Endodermal cell (in vitro differentiated cells): ENCODE results near the gene PSEN2. TPM values are rescaled to one million over a fixed set of nuclear protein-coding genes. Genes with fewer than 3 reads are reported as not detected.
A peak's percentile ranks its signal among the peaks of the same experiment; 100 is the strongest.

ENCODE experiments used
- DNase-seq: peaks from one replicate; pipeline ENCODE4 v3.0.0-alpha.2; 2017
- H3K27ac ChIP-seq: 2 replicates; pipeline ENCODE4 v1.5.1; 2013; ENCODE audit warnings: mild to moderate bottlenecking, low read depth, low read length, moderate library complexity
- H3K27me3 ChIP-seq: 2 replicates; pipeline ENCODE4 v1.6.1; 2013; ENCODE audit warnings: mild to moderate bottlenecking, low read length, moderate library complexity; ENCODE audit not compliant: insufficient read depth, control insufficient read depth, poor library complexity, severe bottlenecking
- H3K36me3 ChIP-seq: 2 replicates; pipeline ENCODE4 v1.7.0; 2013; ENCODE audit warnings: mild to moderate bottlenecking, low read length, moderate library complexity; ENCODE audit not compliant: control insufficient read depth, insufficient read depth
- H3K4me1 ChIP-seq: one replicate; pipeline ENCODE4 v1.7.0; 2013; ENCODE audit warnings: low read length; ENCODE audit not compliant: control insufficient read depth, insufficient read depth
- H3K4me3 ChIP-seq: 2 replicates; pipeline ENCODE4 v1.5.1; 2013; ENCODE audit warnings: mild to moderate bottlenecking, low read length, moderate library complexity
- H3K9ac ChIP-seq: 2 replicates; pipeline ENCODE4 v1.6.1; 2013; ENCODE audit warnings: mild to moderate bottlenecking, low read length, moderate library complexity; ENCODE audit not compliant: poor library complexity, severe bottlenecking; ENCODE audit errors: extremely low read depth
- H3K9me3 ChIP-seq: 2 replicates; pipeline ENCODE4 v1.6.1; 2013; ENCODE audit warnings: mild to moderate bottlenecking, low read length, moderate library complexity; ENCODE audit not compliant: control insufficient read depth
- H3K27ac Mint-ChIP-seq: 2 replicates; pipeline ENCODE4 v1.8.0; 2020; ENCODE audit warnings: mixed read lengths
- H3K27me3 Mint-ChIP-seq: 2 replicates; pipeline ENCODE4 v1.8.0; 2021; ENCODE audit warnings: mild to moderate bottlenecking, mixed read lengths; ENCODE audit not compliant: insufficient read depth
- H3K36me3 Mint-ChIP-seq: 2 replicates; pipeline ENCODE4 v1.8.0; 2020; ENCODE audit warnings: low read depth, mixed read lengths
- H3K4me1 Mint-ChIP-seq: 2 replicates; pipeline ENCODE4 v1.8.0; 2020; ENCODE audit warnings: mixed read lengths
- H3K4me3 Mint-ChIP-seq: 2 replicates; pipeline ENCODE4 v1.8.0; 2020; ENCODE audit warnings: mild to moderate bottlenecking, moderate library complexity, mixed read lengths
- H3K9me3 Mint-ChIP-seq: 2 replicates; pipeline ENCODE4 v1.8.0; 2020; ENCODE audit warnings: mild to moderate bottlenecking, mixed read lengths
- WGBS, 2 experiments: methylation state at CpG; one replicate each; pipeline versions ENCODE4 v1.1.5 to v1.1.7; 2013; ENCODE audit warnings: missing lambda C conversion rate in 2 of 2, mixed read lengths in 1 of 2; ENCODE audit not compliant: insufficient coverage in 1 of 2, insufficient read length in 1 of 2; 5-methylcytosine and 5-hydroxymethylcytosine counted together
- total RNA-seq, 2 donors: library from RNA; stranded (reverse); fragmentation: NEBNext Ultra II Directional in 1 of 2; extraction: Animal tissue kit (Norgen Biotek cat#: 25700) in 1 of 2; gene quantifications; 2 replicates in 1 of 2; 3 replicates in 1 of 2; pipeline ENCODE4 v1.2.1, GENCODE V29; 2021
- TF ChIP-seq, protein P1 (sequence below): fragments of 200-600 bp; sonication (generic); conservative IDR thresholded peaks from 2 replicates; pipeline ENCODE4 v1.5.0; 2021; ENCODE audit warnings: antibody characterized with exemption, mild to moderate bottlenecking

Gene PSEN2
- total RNA-seq, 2 donors from 2014 or later, result 21.5 to 25.2 TPM

DNA sequence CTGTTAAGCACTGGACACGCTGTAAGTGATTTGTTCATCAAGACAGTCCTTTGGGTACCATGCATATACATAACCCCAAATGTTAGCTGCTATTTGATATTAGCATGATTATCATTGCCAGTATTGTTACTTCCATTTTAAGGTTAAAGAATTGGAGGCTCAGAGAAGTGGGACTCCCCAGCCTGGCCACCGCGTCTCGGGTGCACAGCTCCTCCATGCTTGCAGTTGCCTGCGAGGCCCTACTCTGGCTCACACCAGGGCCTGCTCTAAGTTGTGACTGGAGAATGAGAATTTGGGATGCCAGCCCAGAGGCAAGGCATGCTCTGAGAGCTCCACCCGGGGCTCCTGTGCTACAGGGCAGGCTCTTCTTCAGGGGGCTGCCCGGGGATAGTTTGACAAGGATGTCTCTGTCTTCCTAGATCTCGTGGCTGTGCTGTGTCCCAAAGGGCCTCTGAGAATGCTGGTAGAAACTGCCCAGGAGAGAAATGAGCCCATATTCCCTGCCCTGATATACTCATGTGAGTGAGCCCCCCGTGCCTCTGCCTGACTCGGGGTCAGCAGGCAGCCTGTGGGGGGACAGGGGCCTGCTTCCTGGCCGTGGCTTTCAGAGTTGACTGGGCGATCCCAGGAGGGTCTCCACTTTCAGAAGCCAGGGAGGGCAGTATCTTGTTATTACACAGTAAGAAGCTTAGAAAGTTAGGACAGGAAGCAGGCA, 19.4 kb downstream of the PSEN2 start:
- TF ChIP-seq, protein P1, sequence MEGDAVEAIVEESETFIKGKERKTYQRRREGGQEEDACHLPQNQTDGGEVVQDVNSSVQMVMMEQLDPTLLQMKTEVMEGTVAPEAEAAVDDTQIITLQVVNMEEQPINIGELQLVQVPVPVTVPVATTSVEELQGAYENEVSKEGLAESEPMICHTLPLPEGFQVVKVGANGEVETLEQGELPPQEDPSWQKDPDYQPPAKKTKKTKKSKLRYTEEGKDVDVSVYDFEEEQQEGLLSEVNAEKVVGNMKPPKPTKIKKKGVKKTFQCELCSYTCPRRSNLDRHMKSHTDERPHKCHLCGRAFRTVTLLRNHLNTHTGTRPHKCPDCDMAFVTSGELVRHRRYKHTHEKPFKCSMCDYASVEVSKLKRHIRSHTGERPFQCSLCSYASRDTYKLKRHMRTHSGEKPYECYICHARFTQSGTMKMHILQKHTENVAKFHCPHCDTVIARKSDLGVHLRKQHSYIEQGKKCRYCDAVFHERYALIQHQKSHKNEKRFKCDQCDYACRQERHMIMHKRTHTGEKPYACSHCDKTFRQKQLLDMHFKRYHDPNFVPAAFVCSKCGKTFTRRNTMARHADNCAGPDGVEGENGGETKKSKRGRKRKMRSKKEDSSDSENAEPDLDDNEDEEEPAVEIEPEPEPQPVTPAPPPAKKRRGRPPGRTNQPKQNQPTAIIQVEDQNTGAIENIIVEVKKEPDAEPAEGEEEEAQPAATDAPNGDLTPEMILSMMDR, result no peak
- 93 to 95% methylated on average over 2 to 12 of the region's 12 CpGs for WGBS, 2 experiments

GRCh38 chr1:226890331-226891108, 20.1 kb downstream of the PSEN2 start:
- H3K27ac ChIP-seq, result no peak overlapping the region
- H3K27me3 ChIP-seq, result no peaks in the 10 kb centered on the region
- Mint-ChIP-seq H3K4me3 (no peak overlapping the region), H3K36me3 (peaks cover 52% of the 10 kb centered on the region), H3K9me3 (no peaks in the 10 kb centered on the region), H3K27me3 (no peaks in the 10 kb centered on the region), H3K27ac (peak overlapping the region; percentile 16), H3K4me1 (no peaks in the 10 kb centered on the region)
- no peak for DNase-seq
- H3K36me3 ChIP-seq, result peaks cover 37% of the 10 kb centered on the region
- TF ChIP-seq, protein P1, result no peak
- no peaks in the 10 kb centered on the region for H3K9me3 ChIP-seq
- H3K4me1 ChIP-seq, result no peaks in the 10 kb centered on the region
- no peak overlapping the region for H3K4me3 ChIP-seq
- 91% methylated on average over 21 to 22 of the region's 22 CpGs for WGBS, 2 experiments
- H3K9ac ChIP-seq, result no peak overlapping the region

More for the DNA sequence above, 19.4 kb downstream of the PSEN2 start:
- H3K9me3 Mint-ChIP-seq, result no peaks in the 10 kb centered on the region
- DNase-seq, result no peak
- no peaks in the 10 kb centered on the region for H3K4me1 ChIP-seq
- no peaks in the 10 kb centered on the region for H3K9me3 ChIP-seq
- H3K4me3 ChIP-seq, result no peak overlapping the region
- peaks cover 49% of the 10 kb centered on the region for H3K36me3 Mint-ChIP-seq
- H3K27ac ChIP-seq, result no peak overlapping the region
- H3K4me1 Mint-ChIP-seq, result peaks cover 4% of the 10 kb centered on the region
- no peak overlapping the region for H3K27ac Mint-ChIP-seq
- no peaks in the 10 kb centered on the region for H3K27me3 ChIP-seq
- H3K4me3 Mint-ChIP-seq, result no peak overlapping the region
- no peaks in the 10 kb centered on the region for H3K27me3 Mint-ChIP-seq
- no peak overlapping the region for H3K9ac ChIP-seq
- H3K36me3 ChIP-seq, result peaks cover 31% of the 10 kb centered on the region

DNA sequence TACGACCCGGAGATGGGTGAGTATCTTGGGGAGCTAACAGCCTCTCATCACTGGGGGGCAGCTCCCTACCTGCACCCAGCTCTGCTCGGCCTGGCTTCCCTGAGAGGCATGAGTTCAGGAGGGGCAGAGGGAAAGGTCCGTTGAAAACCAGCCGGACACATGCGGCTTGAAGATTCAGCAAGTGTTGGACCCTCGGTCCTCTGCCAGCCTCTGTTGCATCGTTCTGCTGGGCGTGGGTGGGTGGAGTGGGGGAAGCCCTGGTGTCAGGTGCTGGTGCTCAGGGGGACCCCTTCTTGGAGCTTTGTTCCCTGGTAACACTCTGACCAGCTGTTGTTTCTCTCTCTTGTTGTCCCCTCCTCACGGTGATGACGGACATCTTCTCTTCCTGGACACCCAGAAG, 20.9 kb downstream of the PSEN2 start:
- no peak overlapping the region for H3K4me3 ChIP-seq
- peaks cover 35% of the 10 kb centered on the region for H3K36me3 ChIP-seq
- peaks cover 47% of the 10 kb centered on the region for H3K36me3 Mint-ChIP-seq
- no peaks in the 10 kb centered on the region for H3K27me3 Mint-ChIP-seq
- H3K27ac Mint-ChIP-seq, result no peak overlapping the region
- H3K4me3 Mint-ChIP-seq, result no peak overlapping the region
- no peaks in the 10 kb centered on the region for H3K4me1 ChIP-seq
- H3K9ac ChIP-seq, result no peak overlapping the region
- H3K9me3 Mint-ChIP-seq, result no peaks in the 10 kb centered on the region
- TF ChIP-seq, protein P1, result no peak
- H3K9me3 ChIP-seq, result no peaks in the 10 kb centered on the region
- H3K27me3 ChIP-seq, result no peaks in the 10 kb centered on the region
- no peak overlapping the region for H3K27ac ChIP-seq
- H3K4me1 Mint-ChIP-seq, result no peaks in the 10 kb centered on the region
- DNase-seq, result no peak
- WGBS, 2 experiments, result 95 to 97% methylated on average over 8 to 11 of the region's 11 CpGs
